ENCODE measurements around the gene UBLCP1. TPM values are rescaled to one million over a fixed set of nuclear protein-coding genes. Genes with fewer than 3 reads are reported as not detected.

Gene UBLCP1
- total and polyA plus RNA-seq, 2 donors (not counting 3 experiments of a cell fraction or from before 2014, with no cell fraction given): 5.9 to 20.3 TPM

DNA sequence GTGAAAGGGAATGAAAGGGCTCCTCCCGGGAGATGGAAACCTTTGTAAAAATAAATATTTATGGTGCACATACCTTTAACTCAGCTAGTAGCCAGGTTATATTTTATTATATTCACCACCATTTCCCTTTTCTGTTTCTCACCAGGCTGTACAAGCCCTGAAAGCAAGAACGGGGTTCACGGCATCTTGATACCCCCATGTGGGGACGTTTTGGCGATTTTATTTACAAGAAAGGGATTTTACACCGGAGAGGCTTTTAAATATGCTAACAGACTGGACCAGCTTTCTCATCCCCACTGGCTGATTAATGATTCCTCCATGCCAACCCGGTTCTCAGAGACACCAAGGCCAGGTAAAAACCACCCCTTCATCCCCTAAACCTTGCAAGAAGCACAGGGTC lies 48.0 kb downstream of the UBLCP1 start:
- intact Hi-C loops (cut with micrococcal nuclease): no loop called here
- ChIA-PET POLR2A (no interaction called here), CTCF (interaction anchor here (1.2 to 2.1 kb wide), 2 partner anchors 21 to 154 kb away, joined by 3 to 14 read pairs; no protein-coding TSS in a partner anchor)
- no peak overlapping the region for H3K9ac ChIP-seq (replicated peaks; ENCODE audit: extremely low read depth, insufficient read depth, low read length)
- TF ChIP-seq GATA2 (IDR thresholded peaks at IDR 0.05; ENCODE audit: insufficient read depth, insufficient read length, low read depth, low read length) (no peak), EZH2 (IDR thresholded peaks at IDR 0.05; ENCODE audit: borderline replicate concordance, low read depth, low read length, severe bottlenecking) (peak; percentile 20), POLR2AphosphoS5 (IDR thresholded peaks at IDR 0.05; ENCODE audit: insufficient read depth, low read depth, low read length) (no peak), JUN (IDR thresholded peaks at IDR 0.05; ENCODE audit: borderline replicate concordance, insufficient read depth, insufficient read length, low read depth) (no peak), FOS (IDR thresholded peaks at IDR 0.05; ENCODE audit: borderline replicate concordance, insufficient read depth, low read length) (no peak)
- TF ChIP-seq, protein P1, sequence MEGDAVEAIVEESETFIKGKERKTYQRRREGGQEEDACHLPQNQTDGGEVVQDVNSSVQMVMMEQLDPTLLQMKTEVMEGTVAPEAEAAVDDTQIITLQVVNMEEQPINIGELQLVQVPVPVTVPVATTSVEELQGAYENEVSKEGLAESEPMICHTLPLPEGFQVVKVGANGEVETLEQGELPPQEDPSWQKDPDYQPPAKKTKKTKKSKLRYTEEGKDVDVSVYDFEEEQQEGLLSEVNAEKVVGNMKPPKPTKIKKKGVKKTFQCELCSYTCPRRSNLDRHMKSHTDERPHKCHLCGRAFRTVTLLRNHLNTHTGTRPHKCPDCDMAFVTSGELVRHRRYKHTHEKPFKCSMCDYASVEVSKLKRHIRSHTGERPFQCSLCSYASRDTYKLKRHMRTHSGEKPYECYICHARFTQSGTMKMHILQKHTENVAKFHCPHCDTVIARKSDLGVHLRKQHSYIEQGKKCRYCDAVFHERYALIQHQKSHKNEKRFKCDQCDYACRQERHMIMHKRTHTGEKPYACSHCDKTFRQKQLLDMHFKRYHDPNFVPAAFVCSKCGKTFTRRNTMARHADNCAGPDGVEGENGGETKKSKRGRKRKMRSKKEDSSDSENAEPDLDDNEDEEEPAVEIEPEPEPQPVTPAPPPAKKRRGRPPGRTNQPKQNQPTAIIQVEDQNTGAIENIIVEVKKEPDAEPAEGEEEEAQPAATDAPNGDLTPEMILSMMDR (IDR thresholded peaks at IDR 0.05; ENCODE audit: extremely low read depth in 1 of 2, insufficient read depth in 1 of 2, low read depth in 1 of 2, low read length in 2 of 2): no peak
- TF ChIP-seq, protein P2, sequence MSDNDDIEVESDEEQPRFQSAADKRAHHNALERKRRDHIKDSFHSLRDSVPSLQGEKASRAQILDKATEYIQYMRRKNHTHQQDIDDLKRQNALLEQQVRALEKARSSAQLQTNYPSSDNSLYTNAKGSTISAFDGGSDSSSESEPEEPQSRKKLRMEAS (IDR thresholded peaks at IDR 0.05; ENCODE audit: insufficient read depth, insufficient read length): no peak
- H3K9me1 ChIP-seq (replicated peaks; ENCODE audit: control insufficient read depth, extremely low read depth, insufficient read depth, low read length): no peaks in the 10 kb centered on the region
- dilution Hi-C loops (cut with MboI; ENCODE audit: extremely low pct_ligation_motif_present, low sequenced_read_pairs): no loop called here
- no peaks in the 10 kb centered on the region for H3K36me3 ChIP-seq (ENCODE audit: control insufficient read depth in 2 of 2, extremely low read depth in 1 of 2, insufficient read depth in 2 of 2, low read length in 2 of 2)
- no peaks in the 10 kb centered on the region for H4K20me1 ChIP-seq (replicated peaks; ENCODE audit: control insufficient read depth, extremely low read depth, insufficient read depth, low read length)
- H3K4me2 ChIP-seq (ENCODE audit: insufficient read depth, low read length): no peak overlapping the region
- H3K27me3 ChIP-seq (ENCODE audit: control insufficient read depth in 2 of 2, insufficient read depth in 2 of 2, low read length in 2 of 2): peaks cover 10 to 39% of the 10 kb centered on the region in 2 experiments
- no peaks in the 10 kb centered on the region for H3K9me3 ChIP-seq (replicated peaks; ENCODE audit: control insufficient read depth, insufficient read depth, low read length)
- H2AFZ ChIP-seq (ENCODE audit: low read depth, low read length): no peak overlapping the region
- no peak for DNase-seq (ENCODE audit: low read depth, low spot score)
- H3K79me2 ChIP-seq (ENCODE audit: control insufficient read depth, insufficient read depth, low read length): no peaks in the 10 kb centered on the region
- H3K4me1 ChIP-seq (ENCODE audit: control insufficient read depth, extremely low read depth, insufficient read depth, low read length): no peaks in the 10 kb centered on the region
- H3K27ac ChIP-seq (ENCODE audit: insufficient read depth, low read depth, low read length): no peak overlapping the region
- no TSS peak for BruUV-seq (replicated peaks)
- FAIRE-seq: no peak
- H3K4me3 ChIP-seq (replicated peaks in 1 of 3; ENCODE audit: insufficient read depth in 1 of 3, low read depth in 1 of 3, low read length in 3 of 3): no peak overlapping the region

Measured in endothelial cell of umbilical vein (primary cell).